Measurements from ENCODE around the gene CLDN7.

DNA sequence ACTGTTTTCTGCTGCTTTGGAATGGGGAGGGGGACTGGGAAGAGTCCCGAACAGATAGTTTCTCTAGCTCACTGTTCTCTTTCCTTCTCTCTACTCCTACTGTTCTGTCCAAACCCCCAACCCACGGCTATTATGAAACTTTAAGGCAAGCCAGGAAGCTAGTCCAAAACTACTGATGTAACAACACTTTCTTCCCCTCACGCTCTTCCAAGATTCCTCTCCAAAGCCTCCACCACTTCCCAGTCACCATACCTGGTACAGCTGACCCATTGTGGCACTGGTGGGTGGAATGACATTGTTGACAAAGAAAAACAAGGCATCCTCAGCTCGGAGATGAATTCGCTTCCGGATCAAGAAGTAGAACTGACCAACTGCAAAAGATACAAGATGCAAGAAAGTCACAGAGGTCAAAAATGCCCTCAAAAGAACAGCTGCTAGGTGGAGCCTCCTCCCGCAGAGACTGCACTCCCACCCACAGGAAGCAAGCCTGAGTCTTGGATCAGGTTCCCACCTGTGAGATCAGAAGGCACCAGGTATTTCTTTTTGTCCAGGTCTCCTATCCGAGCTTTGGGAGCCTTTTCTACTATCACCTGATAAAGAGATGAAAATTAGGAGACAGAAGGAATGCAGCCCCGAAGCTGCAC, 21.1 kb downstream of the CLDN7 start:
- TF ChIP-seq, protein P1, sequence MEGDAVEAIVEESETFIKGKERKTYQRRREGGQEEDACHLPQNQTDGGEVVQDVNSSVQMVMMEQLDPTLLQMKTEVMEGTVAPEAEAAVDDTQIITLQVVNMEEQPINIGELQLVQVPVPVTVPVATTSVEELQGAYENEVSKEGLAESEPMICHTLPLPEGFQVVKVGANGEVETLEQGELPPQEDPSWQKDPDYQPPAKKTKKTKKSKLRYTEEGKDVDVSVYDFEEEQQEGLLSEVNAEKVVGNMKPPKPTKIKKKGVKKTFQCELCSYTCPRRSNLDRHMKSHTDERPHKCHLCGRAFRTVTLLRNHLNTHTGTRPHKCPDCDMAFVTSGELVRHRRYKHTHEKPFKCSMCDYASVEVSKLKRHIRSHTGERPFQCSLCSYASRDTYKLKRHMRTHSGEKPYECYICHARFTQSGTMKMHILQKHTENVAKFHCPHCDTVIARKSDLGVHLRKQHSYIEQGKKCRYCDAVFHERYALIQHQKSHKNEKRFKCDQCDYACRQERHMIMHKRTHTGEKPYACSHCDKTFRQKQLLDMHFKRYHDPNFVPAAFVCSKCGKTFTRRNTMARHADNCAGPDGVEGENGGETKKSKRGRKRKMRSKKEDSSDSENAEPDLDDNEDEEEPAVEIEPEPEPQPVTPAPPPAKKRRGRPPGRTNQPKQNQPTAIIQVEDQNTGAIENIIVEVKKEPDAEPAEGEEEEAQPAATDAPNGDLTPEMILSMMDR (IDR thresholded peaks at IDR 0.05), result no peak
- TF ChIP-seq EP300 (IDR thresholded peaks at IDR 0.05; ENCODE audit: low read depth), result no peak
- TF ChIP-seq POLR2AphosphoS5 (IDR thresholded peaks at IDR 0.05), result no peak
- TF ChIP-seq POLR2A (IDR thresholded peaks at IDR 0.05), result no peak
